Measurements from ENCODE around the gene IFI27.
A peak's percentile ranks its signal among the peaks of the same experiment; 100 is the strongest.

The IFI27 gene

GRCh38 chr14:94129758-94130414, 19.4 kb downstream of the IFI27 start:
- H3K4me3 ChIP-seq (ENCODE audit: low read depth, low read length): peak overlapping the region; percentile 68
- no peak for TF ChIP-seq CTCF (IDR thresholded peaks at IDR 0.05; ENCODE audit: low read depth, low read length)

- H3K4me3 ChIP-seq (ENCODE audit: low read depth, low read length): no peak overlapping the region
- peak; percentile 55; the same call in 1 of the 2 replicates for TF ChIP-seq CTCF (IDR thresholded peaks at IDR 0.05; ENCODE audit: low read depth, low read length)
Measured at GRCh38 chr14:94132285-94132887, 21.9 kb downstream of the IFI27 start.

GRCh38 chr14:94135476-94135875, 24.9 kb downstream of the IFI27 start:
- no peak for TF ChIP-seq CTCF (IDR thresholded peaks at IDR 0.05; ENCODE audit: low read depth, low read length)

GRCh38 chr14:94136575-94137331, 26.2 kb downstream of the IFI27 start:
- H3K4me3 ChIP-seq (ENCODE audit: low read depth, low read length): no peak overlapping the region
- peak; percentile 98 for TF ChIP-seq CTCF (IDR thresholded peaks at IDR 0.05; ENCODE audit: low read depth, low read length)

More at GRCh38 chr14:94135476-94135875, 24.9 kb downstream of the IFI27 start:
- H3K4me3 ChIP-seq (ENCODE audit: low read depth, low read length): no peak overlapping the region

GRCh38 chr14:94138251-94138650, 27.7 kb downstream of the IFI27 start:
- TF ChIP-seq CTCF (IDR thresholded peaks at IDR 0.05; ENCODE audit: low read depth, low read length): no peak
- no peak overlapping the region for H3K4me3 ChIP-seq (ENCODE audit: low read depth, low read length)

GRCh38 chr14:94139006-94139405, 28.5 kb downstream of the IFI27 start:
- H3K4me3 ChIP-seq (ENCODE audit: low read depth, low read length): no peak overlapping the region
- no peak for TF ChIP-seq CTCF (IDR thresholded peaks at IDR 0.05; ENCODE audit: low read depth, low read length)

GRCh38 chr14:94139421-94139820, 28.9 kb downstream of the IFI27 start:
- no peak overlapping the region for H3K4me3 ChIP-seq (ENCODE audit: low read depth, low read length)
- TF ChIP-seq CTCF (IDR thresholded peaks at IDR 0.05; ENCODE audit: low read depth, low read length): no peak

Measured in WI38 (cell line).